ENCODE results near the gene OR5H14. TPM values are rescaled to one million over a fixed set of nuclear protein-coding genes. Genes with fewer than 3 reads are reported as not detected.

Gene OR5H14
- total and polyA plus RNA-seq, 2 of the 13 experiments (the other 11 are each of a cell fraction or from before 2014, with no cell fraction given), result not detected

DNA sequence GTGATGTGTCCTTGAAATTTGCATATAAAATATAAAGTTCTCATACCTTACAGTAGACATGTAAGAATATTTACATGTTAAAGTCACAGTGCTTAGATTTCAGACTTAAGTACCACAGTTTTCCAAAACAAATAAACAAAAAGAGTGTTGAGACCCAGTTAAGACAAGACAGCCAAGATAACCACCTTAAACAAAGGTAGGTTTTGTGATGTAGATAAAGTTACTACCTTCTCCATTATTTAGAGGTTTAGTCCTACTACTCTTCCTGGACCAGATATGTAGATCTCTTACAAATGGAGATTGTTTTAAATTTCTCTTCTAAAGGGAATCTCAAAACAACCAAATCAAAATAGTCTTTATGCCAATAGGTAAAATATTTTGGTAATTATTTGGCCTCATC lies 34.9 kb downstream of the OR5H14 start:
- TF ChIP-seq ZNF749 (CRISPR knock-in tag; IDR thresholded peaks at IDR 0.05; ENCODE audit: borderline replicate concordance) (no peak), NR1H2 (CRISPR knock-in tag; IDR thresholded peaks at IDR 0.05; ENCODE audit: borderline replicate concordance, low read depth) (no peak), ZNF761 (CRISPR knock-in tag; conservative IDR thresholded peaks at IDR 0.05) (no peak), ZNF530 (CRISPR knock-in tag; IDR thresholded peaks at IDR 0.05; ENCODE audit: low read depth) (no peak), SMAD1 (CRISPR knock-in tag; IDR thresholded peaks at IDR 0.05; ENCODE audit: borderline replicate concordance, low read depth) (no peak), MEIS2 (CRISPR knock-in tag; IDR thresholded peaks at IDR 0.05) (no peak), ETV6 (CRISPR knock-in tag; conservative IDR thresholded peaks at IDR 0.05) (no peak)
- TF ChIP-seq, protein P1, sequence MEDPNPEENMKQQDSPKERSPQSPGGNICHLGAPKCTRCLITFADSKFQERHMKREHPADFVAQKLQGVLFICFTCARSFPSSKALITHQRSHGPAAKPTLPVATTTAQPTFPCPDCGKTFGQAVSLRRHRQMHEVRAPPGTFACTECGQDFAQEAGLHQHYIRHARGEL (CRISPR knock-in tag; IDR thresholded peaks at IDR 0.05), result no peak
- TF ChIP-seq, protein P2, sequence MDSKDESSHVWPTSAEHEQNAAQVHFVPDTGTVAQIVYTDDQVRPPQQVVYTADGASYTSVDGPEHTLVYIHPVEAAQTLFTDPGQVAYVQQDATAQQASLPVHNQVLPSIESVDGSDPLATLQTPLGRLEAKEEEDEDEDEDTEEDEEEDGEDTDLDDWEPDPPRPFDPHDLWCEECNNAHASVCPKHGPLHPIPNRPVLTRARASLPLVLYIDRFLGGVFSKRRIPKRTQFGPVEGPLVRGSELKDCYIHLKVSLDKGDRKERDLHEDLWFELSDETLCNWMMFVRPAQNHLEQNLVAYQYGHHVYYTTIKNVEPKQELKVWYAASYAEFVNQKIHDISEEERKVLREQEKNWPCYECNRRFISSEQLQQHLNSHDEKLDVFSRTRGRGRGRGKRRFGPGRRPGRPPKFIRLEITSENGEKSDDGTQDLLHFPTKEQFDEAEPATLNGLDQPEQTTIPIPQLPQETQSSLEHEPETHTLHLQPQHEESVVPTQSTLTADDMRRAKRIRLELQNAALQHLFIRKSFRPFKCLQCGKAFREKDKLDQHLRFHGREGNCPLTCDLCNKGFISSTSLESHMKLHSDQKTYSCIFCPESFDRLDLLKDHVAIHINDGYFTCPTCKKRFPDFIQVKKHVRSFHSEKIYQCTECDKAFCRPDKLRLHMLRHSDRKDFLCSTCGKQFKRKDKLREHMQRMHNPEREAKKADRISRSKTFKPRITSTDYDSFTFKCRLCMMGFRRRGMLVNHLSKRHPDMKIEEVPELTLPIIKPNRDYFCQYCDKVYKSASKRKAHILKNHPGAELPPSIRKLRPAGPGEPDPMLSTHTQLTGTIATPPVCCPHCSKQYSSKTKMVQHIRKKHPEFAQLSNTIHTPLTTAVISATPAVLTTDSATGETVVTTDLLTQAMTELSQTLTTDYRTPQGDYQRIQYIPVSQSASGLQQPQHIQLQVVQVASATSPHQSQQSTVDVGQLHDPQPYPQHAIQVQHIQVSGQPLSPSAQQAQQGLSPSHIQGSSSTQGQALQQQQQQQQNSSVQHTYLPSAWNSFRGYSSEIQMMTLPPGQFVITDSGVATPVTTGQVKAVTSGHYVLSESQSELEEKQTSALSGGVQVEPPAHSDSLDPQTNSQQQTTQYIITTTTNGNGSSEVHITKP (CRISPR knock-in tag; IDR thresholded peaks at IDR 0.05; ENCODE audit: low read depth), result no peak
- TF ChIP-seq, protein P3, sequence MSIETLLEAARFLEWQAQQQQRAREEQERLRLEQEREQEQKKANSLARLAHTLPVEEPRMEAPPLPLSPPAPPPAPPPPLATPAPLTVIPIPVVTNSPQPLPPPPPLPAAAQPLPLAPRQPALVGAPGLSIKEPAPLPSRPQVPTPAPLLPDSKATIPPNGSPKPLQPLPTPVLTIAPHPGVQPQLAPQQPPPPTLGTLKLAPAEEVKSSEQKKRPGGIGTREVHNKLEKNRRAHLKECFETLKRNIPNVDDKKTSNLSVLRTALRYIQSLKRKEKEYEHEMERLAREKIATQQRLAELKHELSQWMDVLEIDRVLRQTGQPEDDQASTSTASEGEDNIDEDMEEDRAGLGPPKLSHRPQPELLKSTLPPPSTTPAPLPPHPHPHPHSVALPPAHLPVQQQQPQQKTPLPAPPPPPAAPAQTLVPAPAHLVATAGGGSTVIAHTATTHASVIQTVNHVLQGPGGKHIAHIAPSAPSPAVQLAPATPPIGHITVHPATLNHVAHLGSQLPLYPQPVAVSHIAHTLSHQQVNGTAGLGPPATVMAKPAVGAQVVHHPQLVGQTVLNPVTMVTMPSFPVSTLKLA (IDR thresholded peaks at IDR 0.05), result no peak
- no peaks in the 10 kb centered on the region for H3K79me2 ChIP-seq (ENCODE audit: insufficient read depth, low read length)
- DNase-seq (ENCODE audit: low spot score) (no peak), FAIRE-seq (no peak), ATAC-seq (no peak)
- POLR2A ChIA-PET, result no interaction called here
- no peak overlapping the region for H3K4me2 ChIP-seq (ENCODE audit: low read depth, low read length)
- BruUV-seq (replicated peaks), result no TSS peak
- no peaks in the 10 kb centered on the region for H3K27me3 ChIP-seq (ENCODE audit: control insufficient read depth in 1 of 2, insufficient read depth in 2 of 2, low read length in 2 of 2)
- no peaks in the 10 kb centered on the region for H4K20me1 ChIP-seq (ENCODE audit: insufficient read depth, low read length)
- no peak overlapping the region for H2AFZ ChIP-seq (ENCODE audit: low read length)
- intact Hi-C loops (cut with micrococcal nuclease; ENCODE audit: unreplicated experiment), result loop anchor here (2.0 kb wide), 1 partner anchor 41 kb away; no protein-coding TSS in a partner anchor
- no peak overlapping the region for H3K9ac ChIP-seq (ENCODE audit: insufficient read depth, low read depth, low read length)
- H3K9me3 ChIP-seq (ENCODE audit: low read length), result no peaks in the 10 kb centered on the region
- H3K4me1 ChIP-seq (ENCODE audit: insufficient read depth, low read length), result no peaks in the 10 kb centered on the region
- no peak overlapping the region for H3K4me3 ChIP-seq (replicated peaks in 1 of 3; ENCODE audit: insufficient read depth in 1 of 3, low read depth in 2 of 3, low read length in 3 of 3)
- no peaks in the 10 kb centered on the region for H3K36me3 ChIP-seq (replicated peaks in 1 of 2; ENCODE audit: control insufficient read depth in 1 of 2, insufficient read depth in 2 of 2, low read length in 2 of 2)
- CTCF ChIA-PET (ENCODE audit: low intra/inter-chr PET ratio, low total read pairs), result no interaction called here
- in situ Hi-C loops (cut with HindIII; ENCODE audit: extremely low pct_ligation_motif_present, low pct_unique_long_range_greater_than_20kb), result no loop called here
- H3K27ac ChIP-seq (ENCODE audit: extremely low read length, insufficient read depth, low read length), result no peak overlapping the region
